Neural cell (in vitro differentiated cells): ENCODE results near the gene TTYH3. TPM values are rescaled to one million over a fixed set of nuclear protein-coding genes. Genes with fewer than 3 reads are reported as not detected.

Source experiments
- H2AFZ ChIP-seq: fragments of 200-600, 300-800 bp; sonication (generic), shearing (Covaris generic); 2 replicates; pipeline ENCODE4 v1.6.0; 2014; ENCODE audit warnings: low read depth, mild to moderate bottlenecking, antibody characterized with exemption, low read length, moderate library complexity
- H3F3A ChIP-seq: fragments of 200-600 bp; shearing (Covaris generic); 2 replicates; pipeline ENCODE4 v1.6.1; 2016; ENCODE audit warnings: mild to moderate bottlenecking, moderate library complexity, mixed read lengths, antibody characterized with exemption, low read length; ENCODE audit not compliant: insufficient read depth, poor library complexity, severe bottlenecking
- H3K27ac ChIP-seq: fragments of 200-600, 300-800 bp; sonication (generic), shearing (Covaris generic); 2 replicates; pipeline ENCODE4 v1.5.1; 2014; ENCODE audit warnings: mild to moderate bottlenecking, low read length, moderate library complexity
- H3K27me3 ChIP-seq: fragments of 300-800, 200-600 bp; sonication (generic), shearing (Covaris generic); 2 replicates; pipeline ENCODE4 v1.6.0; 2014; ENCODE audit warnings: mild to moderate bottlenecking, low read depth, low read length, moderate library complexity; ENCODE audit not compliant: insufficient read depth
- H3K36me3 ChIP-seq: fragments of 300-800, 200-600 bp; sonication (generic), shearing (Covaris generic); 2 replicates; pipeline ENCODE4 v1.5.1; 2014; ENCODE audit warnings: mild to moderate bottlenecking, antibody characterized with exemption, low read length, moderate library complexity; ENCODE audit not compliant: insufficient read depth
- H3K4me2 ChIP-seq: fragments of 300-800, 200-600 bp; sonication (generic), shearing (Covaris generic); 2 replicates; pipeline ENCODE4 v1.6.0; 2014; ENCODE audit warnings: mild to moderate bottlenecking, low read length
- H3K4me3 ChIP-seq: fragments of 300-800, 200-600 bp; sonication (generic), shearing (Covaris generic); 2 replicates; pipeline ENCODE4 v1.5.1; 2014; ENCODE audit warnings: mild to moderate bottlenecking, low read length, moderate library complexity
- H3K79me2 ChIP-seq: fragments of 200-600 bp; shearing (Covaris generic); replicated peaks from 2 replicates; pipeline ENCODE4 v1.6.0; 2014; ENCODE audit warnings: mild to moderate bottlenecking, low read length, moderate library complexity; ENCODE audit not compliant: insufficient read depth
- H3K9ac ChIP-seq: fragments of 300-800, 200-600 bp; sonication (generic), shearing (Covaris generic); 2 replicates; pipeline ENCODE4 v1.6.1; 2016; ENCODE audit warnings: mild to moderate bottlenecking, low read length, mixed read lengths
- H3K9me2 ChIP-seq: fragments of 200-600 bp; shearing (Covaris generic); 2 replicates; pipeline ENCODE4 v1.6.1; 2016; ENCODE audit warnings: mild to moderate bottlenecking, low read length, mixed read lengths; ENCODE audit not compliant: insufficient read depth
- H3K9me3 ChIP-seq: fragments of 200-600, 300-800 bp; sonication (generic), shearing (Covaris generic); 2 replicates; pipeline ENCODE4 v1.6.1; 2016; ENCODE audit warnings: mild to moderate bottlenecking, mixed run types, low read length, moderate library complexity, mixed read lengths
- H4K20me1 ChIP-seq: fragments of 200-600 bp; shearing (Covaris generic); 2 replicates; pipeline ENCODE4 v1.6.1; 2016; ENCODE audit warnings: mild to moderate bottlenecking, mixed run types; ENCODE audit not compliant: insufficient read depth
- CTCF ChIP-seq: fragments of 450-650 bp; IDR thresholded peaks from 2 replicates; pipeline ENCODE4 v1.5.1; 2014; ENCODE audit warnings: antibody characterized with exemption, mild to moderate bottlenecking, moderate library complexity; ENCODE audit not compliant: poor library complexity, severe bottlenecking
- EP300 ChIP-seq: fragments of 450-650 bp; conservative IDR thresholded peaks from 2 replicates; pipeline ENCODE4 v1.6.1; 2014; ENCODE audit warnings: antibody characterized with exemption, mild to moderate bottlenecking, moderate library complexity; ENCODE audit not compliant: poor library complexity, severe bottlenecking
- EZH2 ChIP-seq: fragments of 200-600, 300-800 bp; shearing (Covaris generic), sonication (generic); IDR thresholded peaks from 2 replicates; pipeline ENCODE4 v1.6.1; 2014; ENCODE audit warnings: antibody characterized with exemption, low read length, borderline replicate concordance, mild to moderate bottlenecking; ENCODE audit not compliant: insufficient read depth, poor library complexity, severe bottlenecking
- MXI1 ChIP-seq: fragments of 450-650 bp; conservative IDR thresholded peaks from 2 replicates; pipeline ENCODE4 v1.6.1; 2014; ENCODE audit warnings: antibody characterized with exemption, mild to moderate bottlenecking; ENCODE audit not compliant: poor library complexity, severe bottlenecking
- POLR2AphosphoS5 ChIP-seq: IDR thresholded peaks from 2 replicates; pipeline ENCODE4 v1.6.1; 2012
- RAD21 ChIP-seq: fragments of 450-650 bp; conservative IDR thresholded peaks from 2 replicates; pipeline ENCODE4 v1.6.1; 2014; ENCODE audit warnings: antibody characterized with exemption, mild to moderate bottlenecking, moderate library complexity
- REST ChIP-seq: IDR thresholded peaks from 2 replicates; pipeline ENCODE4 v1.6.1; 2012; ENCODE audit warnings: borderline replicate concordance
- SMC3 ChIP-seq: fragments of 450-650 bp; conservative IDR thresholded peaks from 2 replicates; pipeline ENCODE4 v1.6.1; 2014; ENCODE audit warnings: antibody characterized with exemption, mild to moderate bottlenecking, moderate library complexity; ENCODE audit not compliant: poor library complexity
- TAF1 ChIP-seq: IDR thresholded peaks from 2 replicates; pipeline ENCODE4 v1.6.1; 2012; ENCODE audit warnings: low read depth
- polyA plus RNA-seq: library from polyadenylated mRNA; depleted of rRNA; stranded (reverse); fragments of >200 nt; gene quantifications from 2 replicates; pipeline ENCODE4 v1.2.3, GENCODE V29; 2014

The TTYH3 gene
- polyA plus RNA-seq, 1 donor from 2014 or later, result 17.0 TPM

DNA sequence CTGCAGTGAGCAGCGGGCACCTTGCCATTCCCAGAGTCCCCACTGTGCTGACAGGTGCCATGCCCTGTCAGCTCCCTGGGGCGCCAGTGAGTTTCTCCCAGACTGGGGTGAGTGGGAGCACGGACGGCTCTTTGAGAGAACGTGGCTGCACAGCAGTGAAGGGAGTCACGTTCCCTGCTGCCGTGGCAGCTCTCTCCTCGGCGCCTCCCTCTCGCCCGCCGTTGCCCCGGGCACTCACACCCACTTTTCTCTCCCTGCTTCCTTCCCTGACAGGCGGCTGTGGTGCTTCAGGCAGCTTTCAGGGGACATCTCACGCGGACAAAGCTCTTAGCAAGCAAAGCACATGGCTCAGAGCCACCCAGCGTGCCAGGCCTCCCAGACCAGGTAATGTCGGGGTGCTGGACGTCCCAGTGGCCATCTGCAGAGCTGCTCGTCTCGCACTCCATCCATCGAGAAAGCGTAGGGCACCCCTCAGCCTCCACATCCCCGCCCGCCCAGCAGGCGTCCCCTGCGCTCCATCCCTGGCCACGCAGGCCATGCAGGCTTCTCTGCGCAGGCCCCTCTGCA is 27.1 kb upstream of the TTYH3 start:
- Histone ChIP-seq H3F3A (no peaks in the 10 kb centered on the region), H3K4me3 (no peak overlapping the region), H3K79me2 (no peaks in the 10 kb centered on the region), H3K36me3 (no peaks in the 10 kb centered on the region), H2AFZ (no peak overlapping the region), H3K9ac (no peak overlapping the region), H4K20me1 (no peaks in the 10 kb centered on the region), H3K9me2 (no peaks in the 10 kb centered on the region), H3K27ac (no peak overlapping the region), H3K9me3 (no peaks in the 10 kb centered on the region), H3K4me2 (no peak overlapping the region), H3K27me3 (no peaks in the 10 kb centered on the region)
- TF ChIP-seq CTCF (no peak), MXI1 (no peak), EP300 (no peak), TAF1 (no peak)

GRCh38 chr7:2605608-2606538 is 25.9 kb upstream of the TTYH3 start:
- Histone ChIP-seq H3F3A (no peaks in the 10 kb centered on the region), H4K20me1 (no peaks in the 10 kb centered on the region), H3K4me3 (no peak overlapping the region), H3K4me2 (no peak overlapping the region), H3K27me3 (no peaks in the 10 kb centered on the region), H3K9me2 (no peaks in the 10 kb centered on the region), H3K9me3 (no peaks in the 10 kb centered on the region), H3K27ac (no peak overlapping the region), H2AFZ (no peak overlapping the region), H3K79me2 (no peaks in the 10 kb centered on the region), H3K9ac (no peak overlapping the region), H3K36me3 (no peaks in the 10 kb centered on the region)
- TF ChIP-seq EZH2 (no peak), TAF1 (no peak), CTCF (no peak), SMC3 (no peak), MXI1 (no peak)

DNA sequence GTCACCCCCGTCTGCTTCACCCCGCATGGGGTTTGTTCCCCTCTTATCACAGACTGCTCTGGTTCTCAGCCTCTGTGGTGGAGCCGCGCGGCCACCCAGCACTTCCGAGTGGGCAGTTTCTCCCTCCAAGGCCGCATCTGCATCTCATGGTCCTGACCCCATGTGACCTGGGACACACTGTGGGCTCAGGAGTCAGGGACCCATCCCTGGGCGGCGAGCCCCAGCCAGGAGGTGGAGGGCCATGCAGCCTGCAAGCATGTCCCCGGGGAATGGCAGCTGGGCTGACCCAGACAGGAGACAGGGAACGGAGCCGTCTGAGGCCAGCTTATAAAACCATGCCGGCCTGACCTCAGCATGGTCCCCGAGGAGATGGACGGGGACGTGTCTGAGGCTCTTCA is 25.2 kb upstream of the TTYH3 start:
- Histone ChIP-seq H3K9ac (no peak overlapping the region), H2AFZ (no peak overlapping the region), H3F3A (no peaks in the 10 kb centered on the region), H3K4me3 (no peak overlapping the region), H4K20me1 (no peaks in the 10 kb centered on the region), H3K36me3 (no peaks in the 10 kb centered on the region), H3K79me2 (no peaks in the 10 kb centered on the region), H3K4me2 (no peak overlapping the region), H3K9me2 (no peaks in the 10 kb centered on the region), H3K27ac (no peak overlapping the region), H3K9me3 (no peaks in the 10 kb centered on the region), H3K27me3 (no peaks in the 10 kb centered on the region)
- no peak for TF ChIP-seq EZH2
- no peak for TF ChIP-seq MXI1
- TF ChIP-seq CTCF, result no peak
- no peak for TF ChIP-seq RAD21
- no peak for TF ChIP-seq TAF1
- TF ChIP-seq POLR2AphosphoS5, result no peak
- TF ChIP-seq EP300, result no peak
- TF ChIP-seq REST, result no peak
- TF ChIP-seq SMC3, result no peak
